BE2C (cell line): ENCODE data around the gene EYS.

Experiments used
- DNase-seq: peaks from one replicate; pipeline ENCODE4 v3.0.0-alpha.2; 2020
- H3K27me3 ChIP-seq: fragments of 250-450 bp; sonication (Bioruptor Pico); 2 replicates; pipeline ENCODE4 v1.5.1; 2020; ENCODE audit warnings: mild to moderate bottlenecking
- H3K36me3 ChIP-seq: fragments of 250-450 bp; sonication (Bioruptor Pico); 2 replicates; pipeline ENCODE4 v1.5.1; 2020; ENCODE audit warnings: mild to moderate bottlenecking
- H3K4me1 ChIP-seq: fragments of 250-450 bp; sonication (Bioruptor Pico); 2 replicates; pipeline ENCODE4 v1.5.1; 2020
- H3K4me3 ChIP-seq: 2 replicates; pipeline ENCODE4 v1.5.1; 2011; ENCODE audit warnings: low read depth, low read length
- H3K9me3 ChIP-seq: fragments of 250-450 bp; sonication (Bioruptor Pico); 2 replicates; pipeline ENCODE4 v1.5.1; 2020
- CTCF ChIP-seq: IDR thresholded peaks from 2 replicates; pipeline ENCODE4 v1.5.1; 2012; ENCODE audit warnings: mild to moderate bottlenecking, low read depth, low read length

EYS gene

GRCh38 chr6:64988148-64988547 is 718.9 kb downstream of the EYS start:
- Histone ChIP-seq H3K36me3 (no peaks in the 10 kb centered on the region), H3K9me3 (no peaks in the 10 kb centered on the region), H3K4me3 (no peak overlapping the region), H3K27me3 (no peaks in the 10 kb centered on the region), H3K4me1 (peaks cover 3% of the 10 kb centered on the region; the same call in 1 of the 2 replicates)
- TF ChIP-seq CTCF: no peak
- DNase-seq: no peak

DNA sequence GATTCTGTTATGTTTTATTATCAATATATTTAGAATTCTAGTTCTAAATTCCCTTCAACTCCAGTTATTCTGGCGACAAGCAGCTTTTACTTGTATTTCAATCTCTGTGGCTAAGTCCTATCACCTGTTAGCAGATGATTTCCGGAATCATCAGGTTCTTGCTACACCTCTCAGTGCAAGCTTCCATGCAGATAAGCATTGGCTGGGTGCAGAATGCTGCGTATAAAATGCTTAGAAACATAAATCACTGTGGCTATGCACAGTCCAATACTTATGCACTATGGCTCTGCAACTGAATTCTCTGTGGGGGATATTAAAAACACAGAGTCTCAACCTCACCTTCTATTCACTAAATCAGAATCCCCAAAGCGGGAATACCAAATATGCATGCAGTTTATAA is 720.0 kb downstream of the EYS start:
- H3K9me3 ChIP-seq: no peaks in the 10 kb centered on the region
- DNase-seq: no peak
- TF ChIP-seq CTCF: no peak

GRCh38 chr6:64985726-64986125 is 721.3 kb downstream of the EYS start:
- Histone ChIP-seq H3K4me1 (peaks cover 8% of the 10 kb centered on the region; the same call in 1 of the 2 replicates), H3K36me3 (no peaks in the 10 kb centered on the region), H3K27me3 (no peaks in the 10 kb centered on the region), H3K4me3 (no peak overlapping the region), H3K9me3 (no peaks in the 10 kb centered on the region)
- DNase-seq: peak; percentile 7
- TF ChIP-seq CTCF: peak; percentile 48

More for the DNA sequence above, 720.0 kb downstream of the EYS start:
- Histone ChIP-seq H3K4me3 (no peak overlapping the region), H3K36me3 (no peaks in the 10 kb centered on the region), H3K27me3 (no peaks in the 10 kb centered on the region), H3K4me1 (peaks cover 8% of the 10 kb centered on the region; the same call in 1 of the 2 replicates)

DNA sequence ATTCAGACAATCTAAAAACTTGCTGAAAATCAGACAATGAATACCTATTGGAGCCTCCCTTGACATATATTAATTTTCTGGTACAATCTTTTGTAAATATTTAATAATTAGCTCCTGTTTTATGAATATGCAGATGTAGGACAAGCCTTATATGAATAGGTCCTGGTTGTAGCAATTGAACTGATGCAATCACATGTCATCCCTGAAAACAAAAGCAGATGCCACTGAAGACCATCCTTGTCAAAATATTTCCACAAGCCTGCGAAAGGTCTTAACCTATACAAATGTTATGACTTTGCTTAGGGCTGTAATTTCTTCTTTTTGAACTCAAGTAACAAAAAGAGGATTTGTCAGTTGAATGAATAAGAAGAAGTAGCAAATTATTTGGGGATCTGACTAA is 722.1 kb downstream of the EYS start:
- Histone ChIP-seq H3K27me3 (no peaks in the 10 kb centered on the region), H3K9me3 (no peaks in the 10 kb centered on the region), H3K4me3 (no peak overlapping the region), H3K4me1 (peaks cover 8% of the 10 kb centered on the region; the same call in 1 of the 2 replicates), H3K36me3 (no peaks in the 10 kb centered on the region)
- DNase-seq: no peak
- TF ChIP-seq CTCF: no peak

DNA sequence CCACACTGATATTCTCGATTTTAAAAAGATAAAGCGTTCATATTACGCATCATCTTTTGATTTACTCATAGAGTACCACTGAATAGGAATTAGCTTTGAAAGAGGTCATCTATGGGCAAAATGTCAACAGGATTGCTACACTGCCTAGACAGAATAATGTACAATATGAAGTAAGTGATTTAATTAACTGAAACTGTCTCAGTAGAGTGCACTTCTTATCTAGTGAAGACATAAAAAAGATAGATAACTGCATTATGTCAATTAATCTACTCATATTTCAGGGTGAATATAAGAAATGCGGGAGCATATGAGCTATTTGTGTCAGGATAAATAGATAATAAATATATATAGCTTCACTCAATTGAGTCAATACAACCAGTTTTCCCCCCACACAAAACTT is 723.9 kb downstream of the EYS start:
- no peaks in the 10 kb centered on the region for H3K27me3 ChIP-seq
- no peak for TF ChIP-seq CTCF
- no peaks in the 10 kb centered on the region for H3K9me3 ChIP-seq
- no peak overlapping the region for H3K4me3 ChIP-seq
- no peaks in the 10 kb centered on the region for H3K36me3 ChIP-seq
- H3K4me1 ChIP-seq: peaks cover 8% of the 10 kb centered on the region; the same call in 1 of the 2 replicates
- DNase-seq: no peak

DNA sequence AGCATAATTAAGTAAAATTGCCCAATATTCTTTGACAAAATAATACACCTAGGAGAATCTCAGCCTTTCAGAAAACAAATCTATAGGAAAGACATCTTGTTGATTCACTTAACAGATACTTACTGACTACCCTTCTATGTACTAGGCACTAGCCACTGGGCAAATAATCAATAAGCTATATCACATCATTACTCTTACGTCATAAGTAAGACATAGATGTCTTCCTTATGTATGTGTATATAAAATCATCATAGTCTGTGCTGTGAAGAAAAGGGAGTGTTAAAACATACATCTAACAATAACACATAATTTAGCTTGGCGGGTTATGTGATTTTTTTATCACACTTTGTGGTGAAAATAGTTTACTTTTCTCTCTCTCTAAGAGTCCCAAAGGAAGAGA is 733.9 kb downstream of the EYS start:
- Histone ChIP-seq H3K9me3 (no peaks in the 10 kb centered on the region), H3K27me3 (no peaks in the 10 kb centered on the region), H3K36me3 (no peaks in the 10 kb centered on the region), H3K4me1 (no peaks in the 10 kb centered on the region), H3K4me3 (no peak overlapping the region)
- DNase-seq: no peak
- no peak for TF ChIP-seq CTCF
